Stimulated activated CD4-positive, alpha-beta T cell treated with anti-CD3 and anti-CD28 coated beads, Interleukin-15, amount 100 ng/mL, for 48 hours (primary cell): ENCODE data around the gene KCNF1.

ENCODE experiments used
- DNase-seq, 2 donors: peaks; one replicate each; pipeline ENCODE4 v3.0.0-alpha.2; 2020; ENCODE audit warnings: low read depth in 2 of 2

The KCNF1 gene, protein sequence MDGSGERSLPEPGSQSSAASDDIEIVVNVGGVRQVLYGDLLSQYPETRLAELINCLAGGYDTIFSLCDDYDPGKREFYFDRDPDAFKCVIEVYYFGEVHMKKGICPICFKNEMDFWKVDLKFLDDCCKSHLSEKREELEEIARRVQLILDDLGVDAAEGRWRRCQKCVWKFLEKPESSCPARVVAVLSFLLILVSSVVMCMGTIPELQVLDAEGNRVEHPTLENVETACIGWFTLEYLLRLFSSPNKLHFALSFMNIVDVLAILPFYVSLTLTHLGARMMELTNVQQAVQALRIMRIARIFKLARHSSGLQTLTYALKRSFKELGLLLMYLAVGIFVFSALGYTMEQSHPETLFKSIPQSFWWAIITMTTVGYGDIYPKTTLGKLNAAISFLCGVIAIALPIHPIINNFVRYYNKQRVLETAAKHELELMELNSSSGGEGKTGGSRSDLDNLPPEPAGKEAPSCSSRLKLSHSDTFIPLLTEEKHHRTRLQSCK

DNA sequence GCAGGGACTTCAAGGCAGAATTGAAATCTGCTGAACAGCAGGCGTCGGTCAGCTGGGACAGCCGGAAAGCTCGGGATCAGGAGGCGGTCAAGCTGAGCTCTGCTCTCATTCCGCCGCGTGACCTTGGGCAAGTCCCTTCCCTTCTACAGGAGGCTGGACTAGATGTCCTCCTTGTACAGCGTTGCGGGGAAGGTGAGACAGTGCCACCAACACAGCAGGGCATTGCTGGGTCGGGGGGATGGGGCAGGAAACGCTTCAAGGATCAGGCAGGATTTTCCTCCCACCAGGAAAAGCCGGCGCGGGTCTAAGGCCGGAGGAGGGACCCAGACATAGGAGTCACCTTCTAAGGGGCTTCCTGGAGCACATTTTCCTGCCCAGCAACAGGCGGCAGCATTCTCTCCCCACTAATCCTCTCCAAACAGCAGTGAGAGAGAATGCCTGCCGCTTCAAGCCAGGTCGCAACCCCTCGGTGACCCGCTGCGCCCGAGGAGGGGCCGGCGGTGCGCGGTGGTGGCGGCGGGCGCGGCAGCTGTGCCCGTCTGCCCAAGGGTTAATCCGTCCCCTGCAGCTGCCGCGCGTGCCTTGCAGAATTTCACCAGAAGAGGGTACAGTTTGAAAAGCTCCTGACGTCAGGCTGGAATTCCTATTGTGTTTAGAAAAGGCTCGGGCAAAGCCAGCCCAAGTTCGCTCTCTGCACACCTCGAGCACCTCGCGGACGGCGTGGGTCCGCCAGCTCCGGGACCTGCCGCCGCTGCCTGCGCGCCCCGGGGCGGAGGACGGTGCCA lies at the start of gene KCNF1:
Gene KCNF1, plus strand, starts transcription at position 644 of the 785 bp plus-strand sequence. CDS start 493 bp downstream, outside the sequence.
- DNase-seq: no peak

DNA sequence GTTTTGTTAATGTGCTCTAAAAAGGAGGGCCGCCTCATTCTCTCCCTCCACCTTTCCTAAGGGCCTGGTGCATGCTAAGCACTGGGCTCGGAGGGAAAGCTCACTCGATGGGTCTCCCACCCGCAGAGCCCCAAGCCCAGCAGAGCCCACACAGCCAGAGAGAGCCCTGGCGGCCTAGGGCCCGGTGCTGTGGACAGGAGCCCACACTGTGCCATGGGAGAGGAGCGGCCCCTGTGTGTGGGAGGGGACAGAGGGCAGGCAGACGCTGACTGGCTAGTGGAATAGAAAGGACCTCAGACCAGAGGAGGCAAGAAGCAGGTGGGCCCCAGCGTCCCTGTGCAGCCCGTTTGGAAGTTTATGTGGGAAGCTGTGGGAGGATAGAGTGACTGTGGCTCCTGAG lies 49.4 kb upstream of the KCNF1 start:
- no peak for DNase-seq

DNA sequence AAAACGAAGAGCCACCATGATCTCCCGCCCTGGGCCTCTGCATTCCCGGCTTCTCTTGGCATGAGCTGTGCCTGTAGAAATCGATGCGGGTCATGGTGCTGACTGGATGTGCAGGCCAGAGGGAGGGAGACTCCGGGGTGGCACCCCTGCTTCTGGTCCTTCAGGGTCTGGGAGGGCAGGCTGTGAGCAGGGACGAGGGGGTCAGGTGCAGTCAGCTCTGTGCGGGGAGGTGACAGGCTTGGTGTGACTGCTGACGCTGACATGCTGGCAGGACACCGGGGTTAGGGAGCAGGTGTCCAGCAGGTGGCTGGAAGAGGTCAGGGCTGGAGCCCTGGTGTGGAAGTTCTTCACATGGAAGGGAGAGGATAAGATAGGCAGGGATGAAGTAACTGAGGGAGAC lies 48.7 kb upstream of the KCNF1 start:
- no peak for DNase-seq

DNA sequence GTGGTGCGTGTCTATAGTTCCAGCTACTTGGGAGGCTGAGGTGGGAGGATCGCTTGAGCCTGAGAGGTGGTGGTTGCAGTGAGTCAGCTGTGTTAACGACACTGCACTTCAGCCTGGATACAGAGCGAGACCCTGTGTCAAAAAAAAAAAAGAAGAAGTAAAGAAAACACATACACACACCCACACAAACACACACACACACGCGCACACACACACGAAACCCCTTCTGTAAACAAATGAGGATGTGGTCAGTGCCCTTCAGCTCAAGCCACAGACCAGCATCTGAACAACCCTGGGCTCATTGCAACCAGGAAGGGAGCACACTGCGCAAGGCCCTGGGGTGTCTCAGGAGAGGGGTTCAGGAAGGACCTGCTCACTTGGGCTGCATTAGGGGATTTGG lies 47.9 kb upstream of the KCNF1 start:
- DNase-seq: no peak

- no peak for DNase-seq
Measured at GRCh38 chr2:10864251-10864650, 47.5 kb upstream of the KCNF1 start.

- no peak for DNase-seq
Measured at GRCh38 chr2:10864861-10865636, 46.7 kb upstream of the KCNF1 start.

DNA sequence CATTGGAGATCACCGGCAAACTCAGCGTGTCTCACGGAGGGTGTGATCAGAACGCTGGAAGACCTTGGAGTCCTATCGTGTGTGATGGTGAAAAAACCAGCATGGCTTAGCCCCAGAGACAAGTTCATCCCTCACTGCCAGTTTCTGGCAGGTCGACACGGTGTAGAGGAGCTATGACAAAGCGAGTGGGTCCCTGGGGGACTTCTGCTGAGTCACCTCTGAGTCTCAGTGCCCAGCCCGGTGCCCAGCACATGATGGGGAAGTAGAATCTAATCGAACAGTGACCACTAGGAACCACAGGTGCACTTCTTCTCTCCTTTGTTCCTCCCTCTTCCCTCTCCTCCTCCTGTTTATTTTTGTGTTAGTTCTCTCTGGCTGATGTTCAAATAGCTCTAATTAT lies 45.9 kb upstream of the KCNF1 start:
- no peak for DNase-seq

DNA sequence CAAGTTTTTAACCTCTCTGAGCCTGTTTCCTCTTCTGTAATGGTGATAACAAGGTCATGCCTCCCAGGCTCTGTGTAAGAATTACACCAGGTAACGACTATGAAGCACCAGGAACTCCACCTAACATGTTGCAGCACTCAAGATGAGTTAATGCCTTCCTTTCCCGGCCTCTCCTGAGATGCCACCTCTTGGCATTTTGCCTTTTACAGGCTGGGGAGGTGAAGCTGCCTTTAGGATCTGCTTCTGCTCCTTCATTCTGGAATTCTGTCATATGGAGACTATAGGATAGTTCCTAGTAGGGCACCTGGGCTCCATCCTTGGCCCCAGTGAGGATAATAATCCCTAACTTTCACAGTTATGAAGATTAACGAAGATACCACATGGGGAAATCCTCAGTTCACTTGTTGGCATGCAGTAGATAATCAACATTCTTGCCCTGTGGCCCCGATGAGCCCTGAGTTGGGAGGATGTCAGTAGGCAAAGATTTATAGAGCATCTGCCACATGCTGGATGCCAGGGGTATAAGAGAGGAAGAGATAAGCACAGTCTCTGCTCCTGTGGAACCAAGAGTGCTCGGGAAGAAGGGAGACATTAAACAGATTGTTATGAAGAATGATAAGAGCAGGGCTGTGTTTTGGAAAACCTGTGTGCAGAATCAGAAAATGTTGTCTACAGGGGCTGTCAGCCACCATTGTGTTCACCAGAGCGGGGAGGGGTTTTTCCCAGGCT lies 43.9 kb upstream of the KCNF1 start:
- DNase-seq: no peak

GRCh38 chr2:10868465-10869314 lies 43.0 kb upstream of the KCNF1 start:
- DNase-seq: no peak

DNA sequence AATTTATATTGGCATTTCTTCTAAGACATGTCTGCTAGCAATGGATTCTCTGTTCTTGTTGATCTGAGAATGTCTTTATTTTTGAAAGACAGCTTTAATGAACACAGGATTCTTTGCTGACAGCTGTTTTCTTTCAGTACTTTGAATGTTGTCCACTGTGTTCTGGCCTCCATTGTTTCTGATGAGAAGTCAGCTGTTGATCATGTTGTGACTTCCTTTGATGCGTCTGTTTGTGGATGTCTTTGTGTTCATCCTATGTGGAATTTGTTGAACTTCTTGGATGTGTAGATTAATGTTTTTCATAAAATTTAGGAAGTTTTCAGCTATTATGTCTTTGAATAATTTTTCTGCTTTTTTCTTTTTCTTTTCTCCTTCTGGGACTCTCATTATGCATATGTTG lies 39.8 kb upstream of the KCNF1 start:
- DNase-seq: no peak

- DNase-seq: no peak
Measured at GRCh38 chr2:10873171-10873570, 38.6 kb upstream of the KCNF1 start.

- no peak for DNase-seq
Measured at GRCh38 chr2:10873790-10874437, 37.8 kb upstream of the KCNF1 start.

GRCh38 chr2:10875126-10875525 lies 36.6 kb upstream of the KCNF1 start:
- no peak for DNase-seq

DNA sequence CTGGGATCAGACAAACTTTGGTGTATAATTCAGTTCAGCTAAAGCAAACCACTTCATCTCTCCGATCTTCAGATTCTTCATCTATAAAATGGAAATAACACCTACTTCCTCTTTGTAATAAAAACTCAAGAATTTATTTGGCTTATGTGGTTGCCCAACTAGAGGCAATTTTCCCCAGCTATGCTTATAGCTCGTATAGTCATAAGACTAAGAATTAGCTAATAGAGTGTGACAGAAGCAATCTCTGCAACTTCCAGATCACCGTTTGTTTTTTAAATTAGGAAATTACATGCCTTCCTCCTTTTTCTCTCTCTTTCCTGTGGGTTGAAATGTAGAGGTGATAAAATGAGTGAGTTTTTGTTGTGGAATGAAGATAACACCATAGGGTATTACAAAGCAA lies 35.3 kb upstream of the KCNF1 start:
- no peak for DNase-seq

GRCh38 chr2:10876963-10877362 lies 34.8 kb upstream of the KCNF1 start:
- no peak for DNase-seq

- no peak for DNase-seq
Measured at GRCh38 chr2:10877651-10878111, 34.1 kb upstream of the KCNF1 start.

DNA sequence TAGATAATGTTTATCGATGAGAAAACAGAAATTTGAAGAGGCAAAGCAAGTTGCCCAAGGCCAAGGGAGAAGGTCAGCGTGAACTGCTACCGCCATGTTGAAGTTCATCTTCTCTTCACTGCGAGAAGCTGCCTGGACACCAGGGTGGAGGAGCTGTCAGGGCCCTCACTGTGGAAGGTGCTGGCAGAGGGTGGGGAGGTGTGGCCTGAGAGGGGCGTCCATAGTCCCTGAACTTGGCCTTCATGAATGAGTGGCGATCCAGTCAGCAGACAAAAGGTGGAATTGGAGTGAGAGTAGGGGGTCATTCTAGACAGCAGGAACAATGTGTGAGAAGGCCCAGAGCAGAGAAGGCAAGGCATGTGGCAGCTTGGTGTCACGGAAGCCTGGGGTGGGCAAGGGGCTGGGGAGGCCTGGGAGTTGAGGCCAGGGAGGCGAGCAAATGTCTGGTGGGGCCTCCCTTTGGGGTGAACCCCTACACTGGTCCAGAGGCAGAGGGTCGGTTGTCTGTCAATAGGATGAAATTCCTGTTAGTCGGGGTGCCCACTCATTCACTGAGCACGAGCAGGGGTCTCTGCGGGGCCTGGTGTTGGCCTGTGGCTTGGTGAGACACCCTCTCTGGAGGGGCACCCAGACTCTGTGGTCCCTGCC lies 33.3 kb upstream of the KCNF1 start:
- DNase-seq: no peak

GRCh38 chr2:10879159-10879558 lies 32.6 kb upstream of the KCNF1 start:
- DNase-seq: no peak
